ENCODE data around the gene DNAH7.

DNAH7 gene

DNA sequence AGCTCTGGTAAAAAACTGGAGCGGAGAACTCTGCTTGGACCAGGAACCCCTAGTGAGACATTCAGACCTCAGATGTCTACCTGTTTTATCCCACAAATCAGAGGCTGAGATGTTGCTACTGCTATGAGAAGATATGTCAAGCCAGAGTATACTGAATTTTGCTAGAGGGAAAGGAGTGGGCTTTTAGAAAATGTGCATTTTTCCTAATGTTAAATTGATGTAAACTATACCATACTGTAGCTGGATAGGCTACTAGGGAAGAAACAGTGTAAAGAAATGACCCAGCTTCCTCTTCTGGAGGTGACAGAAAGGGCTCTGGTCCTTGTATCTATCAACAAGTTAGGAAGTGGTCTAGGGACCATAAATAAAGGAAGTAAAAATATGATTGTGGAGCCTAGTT, 346.6 kb downstream of the DNAH7 start:
- Histone ChIP-seq H3K27me3 (replicated peaks in 2 of 5; ENCODE audit: control insufficient read depth in 4 of 5, insufficient read depth in 5 of 5, low read length in 4 of 5) (no peaks in the 10 kb centered on the region), H3K27ac (ENCODE audit: insufficient read depth in 1 of 2, low read depth in 1 of 2, low read length in 2 of 2, poor library complexity in 1 of 2, severe bottlenecking in 2 of 2) (no peak overlapping the region), H3K9me3 (ENCODE audit: control extremely low read depth in 1 of 5, control insufficient read depth in 4 of 5, insufficient read depth in 2 of 5, low read depth in 1 of 5, low read length in 4 of 5) (no peaks in the 10 kb centered on the region), H3K4me3 (ENCODE audit: control insufficient read depth in 1 of 7, extremely low read depth in 1 of 7, insufficient read depth in 4 of 7, low read depth in 2 of 7, low read length in 6 of 7) (no peak overlapping the region), H3K36me3 (ENCODE audit: control insufficient read depth in 4 of 4, insufficient read depth in 4 of 4, low read length in 3 of 4) (peaks cover 12 to 51% (median 39%) of the 10 kb centered on the region in 4 experiments), H3K4me1 (ENCODE audit: control extremely low read depth in 1 of 4, control insufficient read depth in 4 of 4, insufficient read depth in 4 of 4, low read length in 3 of 4) (peaks cover 0 to 9% (median 2%) of the 10 kb centered on the region in 4 experiments)
- peak in 2 of 3 donors; percentile 6 to 22 for DNase-seq
- ChIA-PET POLR2A (no interaction called here), CTCF (no interaction called here)
- WGBS (ENCODE audit: insufficient coverage) = 100% methylated on average over 1 of the region's 1 CpG

DNA sequence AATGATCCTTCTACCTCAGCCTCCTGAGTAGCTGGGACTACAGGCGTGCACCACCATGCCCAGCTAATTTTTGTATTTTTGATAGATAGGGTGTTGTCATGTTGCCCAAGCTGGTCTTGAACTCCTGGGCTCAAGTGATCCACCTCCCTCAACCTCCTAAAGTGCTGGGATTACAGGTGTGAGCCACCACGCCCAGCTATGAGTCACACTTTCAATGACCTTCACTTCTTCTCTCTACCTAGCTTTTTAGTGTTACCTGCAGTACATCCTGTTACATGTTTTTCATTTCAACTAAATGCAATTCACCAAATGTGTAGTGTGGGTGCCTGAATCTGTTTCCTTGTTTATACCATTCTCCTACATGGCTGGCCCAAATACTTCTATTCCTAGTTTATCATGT, 347.6 kb downstream of the DNAH7 start:
- no peak for DNase-seq
- Histone ChIP-seq H3K9me3 (ENCODE audit: control extremely low read depth in 1 of 5, control insufficient read depth in 4 of 5, insufficient read depth in 2 of 5, low read depth in 1 of 5, low read length in 4 of 5) (no peaks in the 10 kb centered on the region), H3K4me3 (ENCODE audit: control insufficient read depth in 1 of 7, extremely low read depth in 1 of 7, insufficient read depth in 4 of 7, low read depth in 2 of 7, low read length in 6 of 7) (no peak overlapping the region), H3K4me1 (ENCODE audit: control extremely low read depth in 1 of 4, control insufficient read depth in 4 of 4, insufficient read depth in 4 of 4, low read length in 3 of 4) (peaks cover 0 to 9% (median 2%) of the 10 kb centered on the region in 4 experiments), H3K27me3 (replicated peaks in 2 of 5; ENCODE audit: control insufficient read depth in 4 of 5, insufficient read depth in 5 of 5, low read length in 4 of 5) (no peaks in the 10 kb centered on the region), H3K36me3 (ENCODE audit: control insufficient read depth in 4 of 4, insufficient read depth in 4 of 4, low read length in 3 of 4) (peaks cover 12 to 57% (median 46%) of the 10 kb centered on the region in 4 experiments), H3K27ac (ENCODE audit: insufficient read depth in 1 of 2, low read depth in 1 of 2, low read length in 2 of 2, poor library complexity in 1 of 2, severe bottlenecking in 2 of 2) (no peak overlapping the region)
- CTCF ChIA-PET = no interaction called here
- POLR2A ChIA-PET = no interaction called here
- WGBS (ENCODE audit: insufficient coverage) = 80% methylated on average over 1 of the region's 2 CpGs

DNA sequence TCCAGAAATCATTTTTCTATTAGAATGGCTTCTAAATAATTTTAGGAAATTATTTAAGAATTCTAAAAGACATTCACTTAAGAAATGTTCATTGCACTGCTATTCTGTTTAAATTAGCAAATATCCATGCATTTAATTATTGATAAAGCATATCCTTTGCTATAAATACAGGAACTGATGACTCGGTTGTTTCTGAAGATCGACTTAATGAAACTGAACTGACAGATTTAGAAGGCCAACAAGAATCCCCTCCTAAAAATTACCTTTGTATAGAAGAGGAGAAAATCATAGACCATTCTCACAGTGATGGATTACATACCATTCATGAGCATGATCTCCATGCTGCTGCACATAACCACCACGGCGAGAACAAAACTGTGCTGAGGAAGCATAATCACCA, 352.2 kb downstream of the DNAH7 start:
- no CpG with 5 or more reads among the region's 4 CpGs for WGBS (ENCODE audit: insufficient coverage)
- no peak overlapping the region for H3K27ac ChIP-seq (ENCODE audit: insufficient read depth in 1 of 2, low read depth in 1 of 2, low read length in 2 of 2, poor library complexity in 1 of 2, severe bottlenecking in 2 of 2)
- ChIA-PET POLR2A (no interaction called here), CTCF (no interaction called here)
- no peak overlapping the region for H3K4me3 ChIP-seq (ENCODE audit: control insufficient read depth in 1 of 7, extremely low read depth in 1 of 7, insufficient read depth in 4 of 7, low read depth in 2 of 7, low read length in 6 of 7)
- DNase-seq = no peak
- H3K27me3 ChIP-seq (replicated peaks in 2 of 5; ENCODE audit: control insufficient read depth in 4 of 5, insufficient read depth in 5 of 5, low read length in 4 of 5) = no peaks in the 10 kb centered on the region
- H3K9me3 ChIP-seq (ENCODE audit: control extremely low read depth in 1 of 5, control insufficient read depth in 4 of 5, insufficient read depth in 2 of 5, low read depth in 1 of 5, low read length in 4 of 5) = no peaks in the 10 kb centered on the region
- peaks cover 11 to 65% (median 42%) of the 10 kb centered on the region in 4 experiments for H3K36me3 ChIP-seq (ENCODE audit: control insufficient read depth in 4 of 4, insufficient read depth in 4 of 4, low read length in 3 of 4)
- no peaks in the 10 kb centered on the region for H3K4me1 ChIP-seq (ENCODE audit: control extremely low read depth in 1 of 4, control insufficient read depth in 4 of 4, insufficient read depth in 4 of 4, low read length in 3 of 4)

DNA sequence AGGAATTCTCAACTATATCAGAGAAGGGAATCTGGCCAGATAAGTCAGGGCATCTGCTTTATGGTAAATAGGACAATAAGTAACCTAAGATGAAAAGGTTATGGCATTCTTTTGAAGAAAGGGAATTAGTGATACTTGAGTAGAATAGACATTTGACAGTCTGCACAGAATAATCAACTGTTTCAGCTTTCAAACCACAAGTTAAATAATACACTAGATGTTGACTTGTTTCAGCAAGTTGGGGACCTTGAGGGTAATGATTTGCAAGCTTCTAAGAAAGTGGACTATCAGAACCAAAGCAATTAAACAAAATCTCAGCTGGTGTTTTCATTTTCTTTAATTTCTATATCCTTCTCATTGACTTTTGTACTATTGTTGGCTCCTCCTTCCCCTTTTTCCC, 357.2 kb downstream of the DNAH7 start:
- CTCF ChIA-PET = no interaction called here
- POLR2A ChIA-PET = no interaction called here
- H3K4me1 ChIP-seq (ENCODE audit: control extremely low read depth in 1 of 4, control insufficient read depth in 4 of 4, insufficient read depth in 4 of 4, low read length in 3 of 4) = no peaks in the 10 kb centered on the region
- no peaks in the 10 kb centered on the region for H3K27me3 ChIP-seq (replicated peaks in 2 of 5; ENCODE audit: control insufficient read depth in 4 of 5, insufficient read depth in 5 of 5, low read length in 4 of 5)
- H3K36me3 ChIP-seq (ENCODE audit: control insufficient read depth in 4 of 4, insufficient read depth in 4 of 4, low read length in 3 of 4) = peaks cover 12 to 51% (median 33%) of the 10 kb centered on the region in 4 experiments
- H3K9me3 ChIP-seq (ENCODE audit: control extremely low read depth in 1 of 5, control insufficient read depth in 4 of 5, insufficient read depth in 2 of 5, low read depth in 1 of 5, low read length in 4 of 5) = no peaks in the 10 kb centered on the region
- H3K4me3 ChIP-seq (ENCODE audit: control insufficient read depth in 1 of 7, extremely low read depth in 1 of 7, insufficient read depth in 4 of 7, low read depth in 2 of 7, low read length in 6 of 7) = no peak overlapping the region
- no peak overlapping the region for H3K27ac ChIP-seq (ENCODE audit: insufficient read depth in 1 of 2, low read depth in 1 of 2, low read length in 2 of 2, poor library complexity in 1 of 2, severe bottlenecking in 2 of 2)
- no peak for DNase-seq

DNA sequence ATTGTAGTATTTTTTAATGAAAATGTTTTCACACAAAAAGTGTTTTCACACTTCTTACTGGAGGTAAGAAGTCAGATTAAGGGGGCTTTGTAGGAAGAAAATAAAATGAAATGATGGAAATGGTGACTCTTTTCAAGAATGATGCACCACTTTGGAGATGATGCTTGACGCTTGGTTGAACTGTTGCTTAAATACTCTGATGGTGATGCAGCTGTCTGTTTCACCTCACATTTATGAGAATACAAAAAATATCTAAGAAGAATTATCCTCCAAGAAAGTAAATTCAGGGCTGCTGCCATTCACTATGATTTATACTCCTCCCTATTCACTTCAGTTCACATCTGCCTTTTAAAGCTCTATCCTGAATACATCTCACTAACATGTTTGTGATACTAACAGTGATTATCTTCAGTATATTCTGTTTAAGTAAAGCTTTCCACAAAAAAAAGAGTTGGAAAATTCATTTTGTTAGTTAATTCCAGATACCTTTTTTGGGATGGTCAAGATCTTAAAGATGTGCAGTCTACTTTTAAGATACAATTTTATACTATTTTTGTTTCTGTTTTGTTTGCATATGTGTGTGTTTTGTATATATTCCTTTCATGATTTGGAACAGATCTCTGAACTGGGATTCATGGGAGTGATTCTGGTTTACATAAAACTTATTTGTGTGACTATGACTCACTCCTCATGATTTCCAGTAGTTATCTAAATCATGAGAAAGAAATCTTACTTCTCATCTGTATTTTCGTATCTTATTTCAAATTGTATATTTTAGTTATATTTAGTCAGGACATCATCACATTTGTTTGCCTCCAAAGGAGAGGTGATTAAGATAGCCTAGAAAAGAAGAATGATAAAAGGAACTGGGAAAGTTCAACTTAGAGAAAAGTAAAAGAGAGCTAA, 358.5 kb downstream of the DNAH7 start:
- no CpG with 5 or more reads among the region's 2 CpGs for WGBS (ENCODE audit: insufficient coverage)
- no peaks in the 10 kb centered on the region for H3K9me3 ChIP-seq (ENCODE audit: control extremely low read depth in 1 of 5, control insufficient read depth in 4 of 5, insufficient read depth in 2 of 5, low read depth in 1 of 5, low read length in 4 of 5)
- peaks cover 12 to 42% (median 26%) of the 10 kb centered on the region in 4 experiments for H3K36me3 ChIP-seq (ENCODE audit: control insufficient read depth in 4 of 4, insufficient read depth in 4 of 4, low read length in 3 of 4)
- H3K27ac ChIP-seq (ENCODE audit: insufficient read depth in 1 of 2, low read depth in 1 of 2, low read length in 2 of 2, poor library complexity in 1 of 2, severe bottlenecking in 2 of 2) = no peak overlapping the region
- H3K27me3 ChIP-seq (replicated peaks in 2 of 5; ENCODE audit: control insufficient read depth in 4 of 5, insufficient read depth in 5 of 5, low read length in 4 of 5) = no peaks in the 10 kb centered on the region
- no peak overlapping the region for H3K4me3 ChIP-seq (ENCODE audit: control insufficient read depth in 1 of 7, extremely low read depth in 1 of 7, insufficient read depth in 4 of 7, low read depth in 2 of 7, low read length in 6 of 7)
- ChIA-PET CTCF (no interaction called here), POLR2A (no interaction called here)
- no peak for DNase-seq
- H3K4me1 ChIP-seq (ENCODE audit: control extremely low read depth in 1 of 4, control insufficient read depth in 4 of 4, insufficient read depth in 4 of 4, low read length in 3 of 4) = no peaks in the 10 kb centered on the region

DNA sequence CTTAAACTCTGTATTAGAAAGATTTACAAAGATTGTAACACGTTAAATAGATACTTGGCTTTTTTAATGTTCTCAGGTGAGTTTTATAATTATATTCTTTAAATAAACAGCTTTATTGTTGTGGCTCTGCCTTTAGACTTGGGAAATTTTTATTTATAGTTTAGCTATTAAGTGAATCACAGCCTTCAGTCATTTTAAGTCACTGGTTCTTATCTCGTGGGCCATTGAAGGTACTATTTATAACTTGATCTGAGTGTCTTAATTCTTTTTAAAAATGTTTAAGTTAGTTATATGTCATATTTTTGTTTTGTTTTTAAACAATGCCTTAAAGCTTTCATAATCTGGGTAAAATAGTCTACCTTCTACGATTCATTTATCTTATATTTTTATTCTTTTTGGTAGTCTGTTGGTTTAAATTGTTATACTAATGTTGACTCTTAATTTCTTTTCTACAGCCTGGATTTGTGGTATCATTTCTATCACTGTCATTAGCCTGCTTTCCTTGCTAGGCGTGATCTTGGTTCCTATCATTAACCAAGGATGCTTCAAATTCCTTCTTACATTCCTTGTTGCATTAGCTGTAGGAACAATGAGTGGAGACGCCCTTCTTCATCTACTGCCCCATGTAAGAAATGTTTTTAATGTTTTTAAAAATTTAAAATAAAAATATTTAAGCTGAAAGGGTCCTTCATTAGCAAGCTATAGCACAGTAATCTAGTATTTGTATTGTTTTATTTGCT, 362.3 kb downstream of the DNAH7 start:
- H3K27ac ChIP-seq (ENCODE audit: insufficient read depth in 1 of 2, low read depth in 1 of 2, low read length in 2 of 2, poor library complexity in 1 of 2, severe bottlenecking in 2 of 2) = no peak overlapping the region
- H3K9me3 ChIP-seq (ENCODE audit: control extremely low read depth in 1 of 5, control insufficient read depth in 4 of 5, insufficient read depth in 2 of 5, low read depth in 1 of 5, low read length in 4 of 5) = peaks cover 0 to 11% (median 2%) of the 10 kb centered on the region in 5 experiments
- peaks cover 8 to 44% (median 18%) of the 10 kb centered on the region in 4 experiments for H3K36me3 ChIP-seq (ENCODE audit: control insufficient read depth in 4 of 4, insufficient read depth in 4 of 4, low read length in 3 of 4)
- no peak for DNase-seq
- H3K4me3 ChIP-seq (ENCODE audit: control insufficient read depth in 1 of 7, extremely low read depth in 1 of 7, insufficient read depth in 4 of 7, low read depth in 2 of 7, low read length in 6 of 7) = no peak overlapping the region
- CTCF ChIA-PET = interaction anchor here (0.6 to 0.8 kb wide), 3 partner anchors 19 to 776 kb away, joined by 3 read pairs; no protein-coding TSS in a partner anchor
- no peaks in the 10 kb centered on the region for H3K27me3 ChIP-seq (replicated peaks in 2 of 5; ENCODE audit: control insufficient read depth in 4 of 5, insufficient read depth in 5 of 5, low read length in 4 of 5)
- POLR2A ChIA-PET = no interaction called here
- H3K4me1 ChIP-seq (ENCODE audit: control extremely low read depth in 1 of 4, control insufficient read depth in 4 of 4, insufficient read depth in 4 of 4, low read length in 3 of 4) = no peaks in the 10 kb centered on the region
- WGBS (ENCODE audit: insufficient coverage) = no CpG with 5 or more reads among the region's 5 CpGs

DNA sequence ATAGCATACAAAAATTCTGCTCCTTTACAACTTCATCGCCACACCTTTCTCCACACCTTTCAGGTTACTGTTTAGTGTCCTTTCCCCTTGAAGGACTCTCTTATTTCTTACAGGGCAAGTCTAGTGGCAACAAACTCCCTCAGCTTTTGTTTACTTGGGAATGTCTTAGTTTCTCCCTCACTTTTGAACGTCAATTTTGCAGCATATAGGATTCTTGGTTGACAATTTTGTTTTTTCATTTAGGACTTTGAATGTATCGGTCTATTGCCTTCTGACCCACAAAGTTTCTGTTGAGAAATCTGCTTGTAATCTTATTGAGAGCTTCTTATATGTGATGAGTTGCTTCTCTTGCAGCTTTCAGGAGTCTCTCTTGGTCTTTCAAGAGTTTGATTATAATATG, 368.2 kb downstream of the DNAH7 start:
- Histone ChIP-seq H3K27ac (ENCODE audit: insufficient read depth in 1 of 2, low read depth in 1 of 2, low read length in 2 of 2, poor library complexity in 1 of 2, severe bottlenecking in 2 of 2) (no peak overlapping the region), H3K27me3 (replicated peaks in 2 of 5; ENCODE audit: control insufficient read depth in 4 of 5, insufficient read depth in 5 of 5, low read length in 4 of 5) (no peaks in the 10 kb centered on the region), H3K4me3 (ENCODE audit: control insufficient read depth in 1 of 7, extremely low read depth in 1 of 7, insufficient read depth in 4 of 7, low read depth in 2 of 7, low read length in 6 of 7) (no peak overlapping the region), H3K4me1 (ENCODE audit: control extremely low read depth in 1 of 4, control insufficient read depth in 4 of 4, insufficient read depth in 4 of 4, low read length in 3 of 4) (no peaks in the 10 kb centered on the region), H3K9me3 (ENCODE audit: control extremely low read depth in 1 of 5, control insufficient read depth in 4 of 5, insufficient read depth in 2 of 5, low read depth in 1 of 5, low read length in 4 of 5) (peaks cover 8 to 51% (median 10%) of the 10 kb centered on the region in 5 experiments), H3K36me3 (ENCODE audit: control insufficient read depth in 4 of 4, insufficient read depth in 4 of 4, low read length in 3 of 4) (peaks cover 5 to 50% (median 8%) of the 10 kb centered on the region in 4 experiments)
- ChIA-PET CTCF (interaction anchor here (0.6 kb wide), 1 partner anchor 13 kb away, joined by 3 read pairs; no protein-coding TSS in a partner anchor), POLR2A (no interaction called here)
- 89% methylated on average over 1 of the region's 3 CpGs for WGBS (ENCODE audit: insufficient coverage)
- peak in 2 of 3 donors; percentile 8 to 23 for DNase-seq

All from common myeloid progenitor, CD34-positive (primary cell).